Progenitor cell of endocrine pancreas (in vitro differentiated cells): ENCODE measurements around the gene KRTAP5-11. TPM values are rescaled to one million over a fixed set of nuclear protein-coding genes. Genes with fewer than 3 reads are reported as not detected.
"Not testable (repeated sequence)": the region's sequence is repeated elsewhere in the genome, so short reads cannot be mapped to it uniquely, and the experiment has no call there.

Experiments
- DNase-seq: peaks from one replicate; pipeline ENCODE4 v3.0.0; 2021; ENCODE audit warnings: low spot score; ENCODE audit not compliant: unreplicated experiment
- H3K27ac Mint-ChIP-seq: 2 replicates; pipeline ENCODE4 v1.8.0; 2021; ENCODE audit warnings: mild to moderate bottlenecking, moderate library complexity, mixed read lengths
- H3K27me3 Mint-ChIP-seq: 2 replicates; pipeline ENCODE4 v1.8.0; 2021; ENCODE audit warnings: mixed read lengths
- H3K36me3 Mint-ChIP-seq: 2 replicates; pipeline ENCODE4 v1.8.0; 2022; ENCODE audit warnings: mixed read lengths; ENCODE audit not compliant: insufficient read depth
- H3K4me1 Mint-ChIP-seq: 2 replicates; pipeline ENCODE4 v1.8.0; 2021; ENCODE audit warnings: low read depth, mixed read lengths
- H3K4me3 Mint-ChIP-seq: 2 replicates; pipeline ENCODE4 v1.8.0; 2021; ENCODE audit warnings: low read depth, mild to moderate bottlenecking, moderate library complexity, mixed read lengths
- H3K9me3 Mint-ChIP-seq: 2 replicates; pipeline ENCODE4 v1.8.0; 2021; ENCODE audit warnings: low read depth, mixed read lengths
- CTCF ChIP-seq: fragments of 200-600 bp; sonication (generic); IDR thresholded peaks from one replicate; pipeline ENCODE4 v1.5.0; 2021; ENCODE audit warnings: antibody characterized with exemption, mild to moderate bottlenecking; ENCODE audit not compliant: unreplicated experiment
- long read RNA-seq: library from polyadenylated mRNA; unstranded; transcript quantifications from one replicate; pipeline ENCODE4 v2.0.0, GENCODE V29; 2020
- total RNA-seq: library from RNA; stranded (reverse); gene quantifications from 2 replicates; pipeline ENCODE4 v1.2.1, GENCODE V29; 2021

KRTAP5-11 gene
- not detected in 2 replicates for total RNA-seq
- long read RNA-seq, result 0 reads

GRCh38 chr11:71582309-71582895 lies at the start of gene KRTAP5-11:
Gene KRTAP5-11 (minus strand): TSS chr11:71582875. CDS start chr11:71582837, 38 bp downstream.
- Mint-ChIP-seq H3K27me3 (peaks cover 25% of the 10 kb centered on the region), H3K4me3 (no peak within 1 kb of the TSS), H3K27ac (no peak within 1 kb of the TSS), H3K36me3 (no peaks in the 10 kb centered on the region), H3K4me1 (peaks cover 14% of the 10 kb centered on the region), H3K9me3 (no peaks in the 10 kb centered on the region)
- no peak for TF ChIP-seq CTCF
- DNase-seq, result no peak

GRCh38 chr11:71631551-71631950 lies 48.9 kb upstream of the KRTAP5-11 start:
- not testable (repeated sequence) for H3K9me3 Mint-ChIP-seq, H3K4me3 Mint-ChIP-seq, H3K27ac Mint-ChIP-seq, DNase-seq, H3K4me1 Mint-ChIP-seq, H3K36me3 Mint-ChIP-seq
- peaks cover 23% of the 10 kb centered on the region for H3K27me3 Mint-ChIP-seq

GRCh38 chr11:71630071-71630470 lies 47.4 kb upstream of the KRTAP5-11 start:
- H3K4me1 Mint-ChIP-seq, H3K9me3 Mint-ChIP-seq, DNase-seq, H3K4me3 Mint-ChIP-seq, H3K36me3 Mint-ChIP-seq, H3K27ac Mint-ChIP-seq: not testable (repeated sequence)
- H3K27me3 Mint-ChIP-seq, result peaks cover 21% of the 10 kb centered on the region

GRCh38 chr11:71628943-71629342 lies 46.3 kb upstream of the KRTAP5-11 start:
- not testable (repeated sequence) for DNase-seq, H3K27ac Mint-ChIP-seq, H3K36me3 Mint-ChIP-seq, H3K4me1 Mint-ChIP-seq, H3K9me3 Mint-ChIP-seq, H3K4me3 Mint-ChIP-seq
- peaks cover 23% of the 10 kb centered on the region for H3K27me3 Mint-ChIP-seq

GRCh38 chr11:71623226-71623625 lies 40.6 kb upstream of the KRTAP5-11 start:
- peaks cover 23% of the 10 kb centered on the region for H3K27me3 Mint-ChIP-seq
- not testable (repeated sequence) for H3K27ac Mint-ChIP-seq, H3K4me3 Mint-ChIP-seq, H3K4me1 Mint-ChIP-seq, H3K9me3 Mint-ChIP-seq, H3K36me3 Mint-ChIP-seq, DNase-seq

- not testable (repeated sequence) for H3K36me3 Mint-ChIP-seq, H3K9me3 Mint-ChIP-seq, H3K4me1 Mint-ChIP-seq, H3K4me3 Mint-ChIP-seq, DNase-seq, H3K27ac Mint-ChIP-seq
- peaks cover 23% of the 10 kb centered on the region for H3K27me3 Mint-ChIP-seq
These were observed 39.9 kb upstream of the KRTAP5-11 start for GRCh38 chr11:71622561-71622960.

GRCh38 chr11:71615003-71615402 lies 32.3 kb upstream of the KRTAP5-11 start:
- Mint-ChIP-seq H3K4me1 (peaks cover 13% of the 10 kb centered on the region), H3K27ac (peak overlapping the region; percentile 59), H3K27me3 (peaks cover 37% of the 10 kb centered on the region)
- not testable (repeated sequence) for H3K36me3 Mint-ChIP-seq, H3K9me3 Mint-ChIP-seq, DNase-seq, H3K4me3 Mint-ChIP-seq

GRCh38 chr11:71614366-71614917 lies 31.8 kb upstream of the KRTAP5-11 start:
- Mint-ChIP-seq H3K4me1 (peaks cover 13% of the 10 kb centered on the region), H3K27me3 (peaks cover 40% of the 10 kb centered on the region)
- not testable (repeated sequence) for H3K36me3 Mint-ChIP-seq, H3K9me3 Mint-ChIP-seq, H3K4me3 Mint-ChIP-seq, DNase-seq, H3K27ac Mint-ChIP-seq

- not testable (repeated sequence) for H3K27ac Mint-ChIP-seq, DNase-seq, H3K4me3 Mint-ChIP-seq, H3K9me3 Mint-ChIP-seq, H3K36me3 Mint-ChIP-seq
- H3K27me3 Mint-ChIP-seq, result peaks cover 45% of the 10 kb centered on the region
- peaks cover 13% of the 10 kb centered on the region for H3K4me1 Mint-ChIP-seq
These were observed 31.3 kb upstream of the KRTAP5-11 start for GRCh38 chr11:71613931-71614330.

GRCh38 chr11:71611218-71611910 lies 28.7 kb upstream of the KRTAP5-11 start:
- H3K9me3 Mint-ChIP-seq, H3K27ac Mint-ChIP-seq, H3K4me3 Mint-ChIP-seq, DNase-seq, H3K36me3 Mint-ChIP-seq: not testable (repeated sequence)
- Mint-ChIP-seq H3K4me1 (peaks cover 13% of the 10 kb centered on the region), H3K27me3 (peaks cover 55% of the 10 kb centered on the region)

- not testable (repeated sequence) for H3K4me1 Mint-ChIP-seq, DNase-seq, H3K4me3 Mint-ChIP-seq, H3K9me3 Mint-ChIP-seq, H3K36me3 Mint-ChIP-seq, H3K27ac Mint-ChIP-seq
- peaks cover 55% of the 10 kb centered on the region for H3K27me3 Mint-ChIP-seq
These were observed 25.6 kb upstream of the KRTAP5-11 start for GRCh38 chr11:71608272-71608671.

GRCh38 chr11:71607520-71608216 lies 25.0 kb upstream of the KRTAP5-11 start:
- not testable (repeated sequence) for H3K9me3 Mint-ChIP-seq, H3K27ac Mint-ChIP-seq, H3K36me3 Mint-ChIP-seq, H3K4me1 Mint-ChIP-seq
- peak overlapping the region; percentile 60 for H3K4me3 Mint-ChIP-seq
- H3K27me3 Mint-ChIP-seq, result peaks cover 50% of the 10 kb centered on the region
- peak; percentile 20 for DNase-seq
